ENCODE results near the gene MRPS2. TPM values are rescaled to one million over a fixed set of nuclear protein-coding genes. Genes with fewer than 3 reads are reported as not detected.
A peak's percentile ranks its signal among the peaks of the same experiment; 100 is the strongest.

Gene MRPS2
- total and polyA plus RNA-seq, 9 of the 15 experiments (the other 6 are each of a cell fraction or from before 2014, with no cell fraction given), result 8.0 to 167 (median 81.3) TPM

DNA sequence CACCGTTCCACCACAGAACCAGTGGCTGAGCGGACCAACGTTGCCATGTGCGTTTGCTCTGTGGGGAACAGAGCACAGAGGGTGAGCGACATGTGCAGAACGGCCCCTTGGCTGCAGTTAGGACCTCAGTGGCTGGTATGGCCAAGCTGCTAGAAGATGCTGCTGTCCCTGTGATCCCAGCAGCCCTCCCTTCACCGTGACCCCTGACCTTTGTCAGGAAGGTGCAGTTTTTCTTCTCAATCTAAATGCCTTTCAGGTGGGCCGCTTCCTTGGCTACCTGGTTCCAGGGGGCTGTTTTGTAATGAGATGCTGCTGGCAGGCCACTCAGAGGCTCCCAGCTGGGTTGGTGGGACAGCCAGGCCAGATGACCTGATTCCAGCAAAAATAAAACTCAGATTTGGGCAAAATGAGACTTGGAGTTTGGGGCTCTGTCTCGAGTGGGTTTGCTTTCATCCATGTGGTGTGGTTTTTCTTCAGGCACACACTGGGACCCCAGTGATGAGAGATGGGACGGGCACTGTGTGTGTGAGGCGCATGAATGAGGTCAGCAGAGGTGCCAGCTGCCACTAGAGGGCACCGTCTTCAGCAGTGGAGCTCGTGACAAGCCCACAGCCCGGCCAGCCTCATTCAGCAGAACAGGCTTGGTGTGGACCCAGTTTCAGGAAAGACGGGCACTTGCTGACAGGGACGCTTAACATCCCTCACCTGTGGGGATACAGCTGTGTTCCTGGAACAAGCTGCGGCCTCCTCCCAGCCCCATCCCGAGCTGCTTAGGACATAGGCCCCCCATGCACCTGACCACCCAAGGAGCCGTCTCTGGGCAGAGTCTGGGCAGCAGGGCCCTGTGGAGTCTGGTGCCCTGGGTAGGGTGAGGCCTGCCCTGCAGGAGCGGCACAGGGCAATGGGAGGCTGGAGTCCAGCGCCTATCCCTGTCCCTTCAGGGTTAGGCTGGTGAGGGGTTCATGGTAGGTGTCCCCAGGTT is 4.1 kb downstream of the MRPS2 start (continued):
- TF ChIP-seq, protein P1, sequence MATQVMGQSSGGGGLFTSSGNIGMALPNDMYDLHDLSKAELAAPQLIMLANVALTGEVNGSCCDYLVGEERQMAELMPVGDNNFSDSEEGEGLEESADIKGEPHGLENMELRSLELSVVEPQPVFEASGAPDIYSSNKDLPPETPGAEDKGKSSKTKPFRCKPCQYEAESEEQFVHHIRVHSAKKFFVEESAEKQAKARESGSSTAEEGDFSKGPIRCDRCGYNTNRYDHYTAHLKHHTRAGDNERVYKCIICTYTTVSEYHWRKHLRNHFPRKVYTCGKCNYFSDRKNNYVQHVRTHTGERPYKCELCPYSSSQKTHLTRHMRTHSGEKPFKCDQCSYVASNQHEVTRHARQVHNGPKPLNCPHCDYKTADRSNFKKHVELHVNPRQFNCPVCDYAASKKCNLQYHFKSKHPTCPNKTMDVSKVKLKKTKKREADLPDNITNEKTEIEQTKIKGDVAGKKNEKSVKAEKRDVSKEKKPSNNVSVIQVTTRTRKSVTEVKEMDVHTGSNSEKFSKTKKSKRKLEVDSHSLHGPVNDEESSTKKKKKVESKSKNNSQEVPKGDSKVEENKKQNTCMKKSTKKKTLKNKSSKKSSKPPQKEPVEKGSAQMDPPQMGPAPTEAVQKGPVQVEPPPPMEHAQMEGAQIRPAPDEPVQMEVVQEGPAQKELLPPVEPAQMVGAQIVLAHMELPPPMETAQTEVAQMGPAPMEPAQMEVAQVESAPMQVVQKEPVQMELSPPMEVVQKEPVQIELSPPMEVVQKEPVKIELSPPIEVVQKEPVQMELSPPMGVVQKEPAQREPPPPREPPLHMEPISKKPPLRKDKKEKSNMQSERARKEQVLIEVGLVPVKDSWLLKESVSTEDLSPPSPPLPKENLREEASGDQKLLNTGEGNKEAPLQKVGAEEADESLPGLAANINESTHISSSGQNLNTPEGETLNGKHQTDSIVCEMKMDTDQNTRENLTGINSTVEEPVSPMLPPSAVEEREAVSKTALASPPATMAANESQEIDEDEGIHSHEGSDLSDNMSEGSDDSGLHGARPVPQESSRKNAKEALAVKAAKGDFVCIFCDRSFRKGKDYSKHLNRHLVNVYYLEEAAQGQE (IDR thresholded peaks at IDR 0.05; ENCODE audit: borderline replicate concordance), result peak; percentile 22; the same call in 1 of the 2 replicates
- TF ChIP-seq, protein P1 (CRISPR knock-in tag; IDR thresholded peaks at IDR 0.05; ENCODE audit: low read depth), result no peak
- TF ChIP-seq NR2F6 (CRISPR knock-in tag; IDR thresholded peaks at IDR 0.05) (no peak), MEIS2 (IDR thresholded peaks at IDR 0.05; ENCODE audit: partially characterized antibody) (no peak), MBD2 (IDR thresholded peaks at IDR 0.05; ENCODE audit: borderline replicate concordance, low read depth) (0 out of 2 replicates have a peak, but pooled peaks have one; percentile 34), MYC (IDR thresholded peaks at IDR 0.05; ENCODE audit: low read depth, low read length) (peak; percentile 39; the same call in 1 of the 2 replicates), MYC (CRISPR knock-in tag; IDR thresholded peaks at IDR 0.05; ENCODE audit: borderline replicate concordance, low read depth) (no peak), POLR2AphosphoS5 (IDR thresholded peaks at IDR 0.05; ENCODE audit: control insufficient read depth, insufficient read depth, low read depth, low read length) (peak; percentile 16), ARNT (IDR thresholded peaks at IDR 0.05) (no peak)
- TF ChIP-seq, protein P2, sequence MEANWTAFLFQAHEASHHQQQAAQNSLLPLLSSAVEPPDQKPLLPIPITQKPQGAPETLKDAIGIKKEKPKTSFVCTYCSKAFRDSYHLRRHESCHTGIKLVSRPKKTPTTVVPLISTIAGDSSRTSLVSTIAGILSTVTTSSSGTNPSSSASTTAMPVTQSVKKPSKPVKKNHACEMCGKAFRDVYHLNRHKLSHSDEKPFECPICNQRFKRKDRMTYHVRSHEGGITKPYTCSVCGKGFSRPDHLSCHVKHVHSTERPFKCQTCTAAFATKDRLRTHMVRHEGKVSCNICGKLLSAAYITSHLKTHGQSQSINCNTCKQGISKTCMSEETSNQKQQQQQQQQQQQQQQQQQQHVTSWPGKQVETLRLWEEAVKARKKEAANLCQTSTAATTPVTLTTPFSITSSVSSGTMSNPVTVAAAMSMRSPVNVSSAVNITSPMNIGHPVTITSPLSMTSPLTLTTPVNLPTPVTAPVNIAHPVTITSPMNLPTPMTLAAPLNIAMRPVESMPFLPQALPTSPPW (CRISPR knock-in tag; IDR thresholded peaks at IDR 0.05), result 0 out of 2 replicates have a peak, but pooled peaks have one; percentile 13
- TF ChIP-seq, protein P3, sequence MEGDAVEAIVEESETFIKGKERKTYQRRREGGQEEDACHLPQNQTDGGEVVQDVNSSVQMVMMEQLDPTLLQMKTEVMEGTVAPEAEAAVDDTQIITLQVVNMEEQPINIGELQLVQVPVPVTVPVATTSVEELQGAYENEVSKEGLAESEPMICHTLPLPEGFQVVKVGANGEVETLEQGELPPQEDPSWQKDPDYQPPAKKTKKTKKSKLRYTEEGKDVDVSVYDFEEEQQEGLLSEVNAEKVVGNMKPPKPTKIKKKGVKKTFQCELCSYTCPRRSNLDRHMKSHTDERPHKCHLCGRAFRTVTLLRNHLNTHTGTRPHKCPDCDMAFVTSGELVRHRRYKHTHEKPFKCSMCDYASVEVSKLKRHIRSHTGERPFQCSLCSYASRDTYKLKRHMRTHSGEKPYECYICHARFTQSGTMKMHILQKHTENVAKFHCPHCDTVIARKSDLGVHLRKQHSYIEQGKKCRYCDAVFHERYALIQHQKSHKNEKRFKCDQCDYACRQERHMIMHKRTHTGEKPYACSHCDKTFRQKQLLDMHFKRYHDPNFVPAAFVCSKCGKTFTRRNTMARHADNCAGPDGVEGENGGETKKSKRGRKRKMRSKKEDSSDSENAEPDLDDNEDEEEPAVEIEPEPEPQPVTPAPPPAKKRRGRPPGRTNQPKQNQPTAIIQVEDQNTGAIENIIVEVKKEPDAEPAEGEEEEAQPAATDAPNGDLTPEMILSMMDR (IDR thresholded peaks at IDR 0.05 in 2 of 3, conservative IDR thresholded peaks at IDR 0.05 in 1 of 3; ENCODE audit: insufficient read depth in 2 of 3, low read depth in 1 of 3, low read length in 3 of 3), result peak; percentile 63 to 83 (median 72)
